Stimulated activated CD4-positive, alpha-beta T cell treated with anti-CD3 and anti-CD28 coated beads, Interleukin-4, amount 100 ng/mL, for 4 hours (primary cell): ENCODE data around the gene IER3.
"Not testable (repeated sequence)": the region's sequence is repeated elsewhere in the genome, so short reads cannot be mapped to it uniquely, and the experiment has no call there.

Source experiments
- DNase-seq, 2 experiments: peaks; one replicate each; pipeline ENCODE4 v3.0.0-alpha.2; 2020

The IER3 gene

GRCh38 chr6:30722280-30723112, 21.9 kb downstream of the IER3 start:
- DNase-seq: peak; percentile 74 to 81

- DNase-seq: not testable (repeated sequence)
Measured at GRCh38 chr6:30722025-30722279, 22.4 kb downstream of the IER3 start.

- DNase-seq: peak; percentile 96 to 99
Measured at GRCh38 chr6:30721198-30722024, 22.9 kb downstream of the IER3 start.

- peak; percentile 53 to 64 for DNase-seq
Measured at GRCh38 chr6:30720738-30721197, 23.6 kb downstream of the IER3 start.

GRCh38 chr6:30719791-30720737, 24.3 kb downstream of the IER3 start, which contains the start of gene TUBB:
Gene TUBB (plus strand): TSS chr6:30720352. CDS start chr6:30720507, 155 bp downstream.
- DNase-seq: peak; percentile 93 to 94

- no peak for DNase-seq
Measured at GRCh38 chr6:30719356-30719755, 25.0 kb downstream of the IER3 start.

GRCh38 chr6:30717845-30718720, 26.3 kb downstream of the IER3 start:
- DNase-seq: not testable (repeated sequence)

- DNase-seq: peak; percentile 95 to 100
Measured at GRCh38 chr6:30717129-30717844, 27.1 kb downstream of the IER3 start, which contains the start of gene MDC1. Gene MDC1 (minus strand): TSS chr6:30717281. CDS start chr6:30715175, 2,106 bp downstream.

GRCh38 chr6:30716879-30717128, 27.5 kb downstream of the IER3 start:
- DNase-seq: no peak

GRCh38 chr6:30714263-30714662, 30.1 kb downstream of the IER3 start:
- no peak for DNase-seq

- no peak for DNase-seq
Measured at GRCh38 chr6:30712441-30712945, 31.9 kb downstream of the IER3 start.

- DNase-seq: no peak
Measured at GRCh38 chr6:30711758-30712380, 32.5 kb downstream of the IER3 start.

- no peak for DNase-seq
Measured at GRCh38 chr6:30709101-30709868, 35.1 kb downstream of the IER3 start.

- DNase-seq: no peak
Measured at GRCh38 chr6:30707281-30707850, 37.0 kb downstream of the IER3 start.

GRCh38 chr6:30705620-30706019, 38.7 kb downstream of the IER3 start:
- DNase-seq: no peak

- no peak for DNase-seq
Measured at GRCh38 chr6:30703821-30704220, 40.5 kb downstream of the IER3 start.

GRCh38 chr6:30703011-30703410, 41.3 kb downstream of the IER3 start:
- DNase-seq: no peak

- no peak for DNase-seq
Measured at GRCh38 chr6:30700340-30700739, 44.0 kb downstream of the IER3 start.

GRCh38 chr6:30696432-30696831, 47.9 kb downstream of the IER3 start:
- no peak for DNase-seq
